Measurements from ENCODE around the gene TMEM151B. TPM values are rescaled to one million over a fixed set of nuclear protein-coding genes. Genes with fewer than 3 reads are reported as not detected.

TMEM151B gene
- total and polyA plus RNA-seq, 9 of the 15 experiments (the other 6 are each of a cell fraction or from before 2014, with no cell fraction given) = not detected

GRCh38 chr6:44321210-44321609, 51.0 kb downstream of the TMEM151B start:
- H4K20me1 ChIP-seq (replicated peaks; ENCODE audit: control insufficient read depth, insufficient read depth, low read length) = no peaks in the 10 kb centered on the region
- H3K9me3 ChIP-seq (replicated peaks; ENCODE audit: control insufficient read depth, insufficient read depth, low read depth, low read length) = no peaks in the 10 kb centered on the region
- ChIA-PET CTCF (ENCODE audit: low intra/inter-chr PET ratio) (no interaction called here), POLR2A (interaction anchor here (0.9 to 2.8 kb wide), 3 partner anchors 8 to 21 kb away, joined by 3 to 10 read pairs (median 4); partner anchors contain the start of gene AARS2)
- H3K36me3 ChIP-seq (ENCODE audit: control insufficient read depth, insufficient read depth, low read length) = no peaks in the 10 kb centered on the region
- WGBS (ENCODE audit: insufficient coverage, low coverage, missing lambda C conversion rate) = 14% methylated on average over 3 of the region's 3 CpGs
- H3K4me3 ChIP-seq = no peak overlapping the region
- no peaks in the 10 kb centered on the region for H3K79me2 ChIP-seq (ENCODE audit: control insufficient read depth, insufficient read depth, low read length)
- peak; percentile 90 for TF ChIP-seq CBX2 (IDR thresholded peaks at IDR 0.05; ENCODE audit: insufficient read depth, low read length, poor library complexity, severe bottlenecking)
- TF ChIP-seq ZC3H4 (CRISPR knock-in tag; IDR thresholded peaks at IDR 0.05; ENCODE audit: borderline replicate concordance) = no peak
- TF ChIP-seq ELK1 (CRISPR knock-in tag; IDR thresholded peaks at IDR 0.05) = no peak
- TF ChIP-seq PCBP1 (IDR thresholded peaks at IDR 0.05; ENCODE audit: low read depth, low read length, poor library complexity, severe bottlenecking) = no peak
- ATAC-seq (no peak), FAIRE-seq (no peak), DNase-seq (ENCODE audit: extremely low read depth in 1 of 4, low spot score in 3 of 4) (no peak)
- H2AFZ ChIP-seq (ENCODE audit: low read depth, low read length) = no peak overlapping the region
- no peak overlapping the region for H3K27ac ChIP-seq (ENCODE audit: extremely low read depth, low read depth, low read length)
- intact Hi-C loops (cut with micrococcal nuclease) = no loop called here
- in situ Hi-C loops (cut with MboI) = no loop called here
- no peak overlapping the region for H3K4me2 ChIP-seq (ENCODE audit: insufficient read depth, low read length)
- H3K9ac ChIP-seq (ENCODE audit: insufficient read depth in 1 of 2, low read depth in 2 of 2, low read length in 2 of 2) = no peak overlapping the region
- H3K9me1 ChIP-seq (ENCODE audit: control insufficient read depth, insufficient read depth, low read length) = no peaks in the 10 kb centered on the region
- H3K27me3 ChIP-seq (ENCODE audit: control insufficient read depth in 2 of 2, insufficient read depth in 2 of 2, low read length in 2 of 2) = peaks cover 50 to 55% of the 10 kb centered on the region in 2 experiments
- no peaks in the 10 kb centered on the region for H3K4me1 ChIP-seq (replicated peaks in 1 of 2; ENCODE audit: control insufficient read depth in 2 of 2, insufficient read depth in 2 of 2, low read length in 2 of 2)
- BruUV-seq (replicated peaks) = no TSS peak

GRCh38 chr6:44327096-44327495, 56.8 kb downstream of the TMEM151B start:
- Histone ChIP-seq H3K36me3 (ENCODE audit: control insufficient read depth, insufficient read depth, low read length) (no peaks in the 10 kb centered on the region), H3K4me2 (ENCODE audit: insufficient read depth, low read length) (no peak overlapping the region), H2AFZ (ENCODE audit: low read depth, low read length) (no peak overlapping the region), H4K20me1 (replicated peaks; ENCODE audit: control insufficient read depth, insufficient read depth, low read length) (no peaks in the 10 kb centered on the region), H3K9me3 (replicated peaks; ENCODE audit: control insufficient read depth, insufficient read depth, low read depth, low read length) (no peaks in the 10 kb centered on the region), H3K4me3 (no peak overlapping the region), H3K27ac (ENCODE audit: extremely low read depth, low read depth, low read length) (no peak overlapping the region), H3K79me2 (ENCODE audit: control insufficient read depth, insufficient read depth, low read length) (no peaks in the 10 kb centered on the region), H3K9ac (ENCODE audit: insufficient read depth in 1 of 2, low read depth in 2 of 2, low read length in 2 of 2) (no peak overlapping the region), H3K4me1 (replicated peaks in 1 of 2; ENCODE audit: control insufficient read depth in 2 of 2, insufficient read depth in 2 of 2, low read length in 2 of 2) (no peaks in the 10 kb centered on the region), H3K27me3 (ENCODE audit: control insufficient read depth in 2 of 2, insufficient read depth in 2 of 2, low read length in 2 of 2) (peaks cover 50 to 55% of the 10 kb centered on the region in 2 experiments), H3K9me1 (ENCODE audit: control insufficient read depth, insufficient read depth, low read length) (no peaks in the 10 kb centered on the region)
- BruUV-seq (replicated peaks) = no TSS peak
- in situ Hi-C loops (cut with MboI) (no loop called here), intact Hi-C loops (cut with micrococcal nuclease) (no loop called here)
- TF ChIP-seq SFPQ (IDR thresholded peaks at IDR 0.05; ENCODE audit: low read depth, low read length) (no peak), ZNF311 (CRISPR knock-in tag; IDR thresholded peaks at IDR 0.05) (no peak), EP300 (IDR thresholded peaks at IDR 0.05; ENCODE audit: low read length) (no peak), SRF (CRISPR knock-in tag; IDR thresholded peaks at IDR 0.05) (no peak)
- POLR2A ChIA-PET = interaction anchor here (0.7 to 1.0 kb wide), 3 partner anchors 21 to 589 kb away, joined by 3 to 4 read pairs (median 3); no protein-coding TSS in a partner anchor
- ATAC-seq = no peak
- CTCF ChIA-PET (ENCODE audit: low intra/inter-chr PET ratio) = no interaction called here
- no peak for FAIRE-seq
- DNase-seq (ENCODE audit: extremely low read depth in 1 of 4, low spot score in 3 of 4) = no peak

Data from K562 (cell line).